Renal pelvis (tissue), 4 donors: ENCODE results near the gene FEN1. TPM values are rescaled to one million over a fixed set of nuclear protein-coding genes. Genes with fewer than 3 reads are reported as not detected.

Experiments used
- DNase-seq: peaks from one replicate; pipeline ENCODE4 v3.0.0-alpha.2; 2013
- polyA plus RNA-seq, 3 donors: library from polyadenylated mRNA; unstranded; fragments of 120-200 nt; gene quantifications; one replicate each; pipeline ENCODE4 v1.2.1, GENCODE V29; 2013; ENCODE audit not compliant: insufficient read length in 3 of 3

The FEN1 gene
- polyA plus RNA-seq, 3 donors = 37.3 to 47.6 (median 38.9) TPM

GRCh38 chr11:61815790-61816735 is 23.4 kb downstream of the FEN1 start:
- DNase-seq = peak; percentile 77

GRCh38 chr11:61816736-61817455 is 24.2 kb downstream of the FEN1 start, which contains the start of gene FADS1:
TSS of gene FADS1 (minus strand) at chr11:61817003. CDS start at chr11:61816929, 74 bp downstream.
- peak; percentile 94 for DNase-seq

GRCh38 chr11:61817471-61818202 is 24.9 kb downstream of the FEN1 start:
- DNase-seq = peak; percentile 38

DNA sequence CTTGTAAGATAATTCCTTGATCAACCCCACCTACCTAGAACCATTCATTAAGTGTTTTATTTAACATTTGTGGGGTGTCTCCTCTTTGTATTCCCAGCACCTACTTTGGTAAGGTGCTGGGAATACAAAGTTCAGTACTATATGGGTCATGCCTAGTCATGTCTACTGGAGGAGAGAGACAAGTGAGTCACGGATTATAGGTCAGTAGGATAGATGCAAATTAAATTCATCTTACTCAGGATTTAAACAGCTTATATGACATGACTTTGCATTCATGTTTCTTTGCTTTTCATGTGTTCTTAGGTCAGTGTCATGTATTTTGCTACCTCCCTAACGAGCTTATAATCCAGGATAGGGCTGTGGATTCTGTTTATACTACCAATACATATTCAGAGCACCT is 27.5 kb downstream of the FEN1 start:
- DNase-seq = no peak

GRCh38 chr11:61826930-61827570 is 34.3 kb downstream of the FEN1 start:
- DNase-seq = no peak

GRCh38 chr11:61827571-61828378 is 35.1 kb downstream of the FEN1 start, which contains the start of gene FADS2:
TSS of gene FADS2 (plus strand) at chr11:61828300. CDS start at chr11:61828391, 91 bp downstream.
- DNase-seq = peak; percentile 93

DNA sequence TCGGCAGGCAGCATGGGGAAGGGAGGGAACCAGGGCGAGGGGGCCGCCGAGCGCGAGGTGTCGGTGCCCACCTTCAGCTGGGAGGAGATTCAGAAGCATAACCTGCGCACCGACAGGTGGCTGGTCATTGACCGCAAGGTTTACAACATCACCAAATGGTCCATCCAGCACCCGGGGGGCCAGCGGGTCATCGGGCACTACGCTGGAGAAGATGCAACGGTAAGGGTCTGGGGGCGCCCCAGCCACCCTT is 35.6 kb downstream of the FEN1 start:
- no peak for DNase-seq

DNA sequence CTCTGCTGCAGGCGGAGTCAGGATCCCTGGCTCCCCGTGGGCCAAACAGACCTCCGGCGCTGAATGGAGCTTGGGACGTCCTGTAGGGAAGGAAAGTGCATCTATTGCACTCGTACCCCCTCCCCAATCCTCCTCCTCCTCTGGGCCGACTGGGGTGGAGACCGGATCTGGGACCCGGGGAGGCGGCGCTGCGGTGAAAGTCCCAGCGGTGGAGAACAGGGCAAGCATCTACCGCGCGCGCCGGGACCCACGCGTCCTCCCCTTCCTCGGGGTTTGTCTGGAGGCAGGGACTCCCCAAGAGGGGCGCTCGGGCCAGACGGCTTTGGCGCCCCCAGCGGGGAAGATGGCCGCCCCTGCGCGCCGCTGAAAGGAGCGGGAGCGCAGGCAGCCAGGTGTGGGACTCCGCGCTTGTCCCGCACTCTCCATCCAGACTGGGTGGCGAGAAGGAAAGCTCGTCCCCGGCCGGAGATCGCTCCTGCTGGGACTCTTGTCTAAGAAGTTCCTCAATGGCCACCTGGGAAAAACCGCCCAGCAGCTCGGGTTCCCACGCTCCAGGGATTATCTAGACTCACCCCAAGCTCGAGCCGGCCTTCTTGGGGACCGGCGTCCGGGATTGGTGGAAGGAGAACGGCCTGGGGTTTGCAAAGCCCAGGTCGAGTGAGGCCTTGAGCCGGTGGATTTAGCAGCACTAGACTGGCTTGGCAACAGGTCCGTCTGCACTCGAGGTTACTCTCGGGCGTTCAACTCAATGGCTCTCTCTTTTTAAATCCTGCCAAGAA is 36.1 kb downstream of the FEN1 start:
- peak; percentile 46 for DNase-seq

- DNase-seq = no peak
Measured at GRCh38 chr11:61829806-61830205, 37.1 kb downstream of the FEN1 start.

DNA sequence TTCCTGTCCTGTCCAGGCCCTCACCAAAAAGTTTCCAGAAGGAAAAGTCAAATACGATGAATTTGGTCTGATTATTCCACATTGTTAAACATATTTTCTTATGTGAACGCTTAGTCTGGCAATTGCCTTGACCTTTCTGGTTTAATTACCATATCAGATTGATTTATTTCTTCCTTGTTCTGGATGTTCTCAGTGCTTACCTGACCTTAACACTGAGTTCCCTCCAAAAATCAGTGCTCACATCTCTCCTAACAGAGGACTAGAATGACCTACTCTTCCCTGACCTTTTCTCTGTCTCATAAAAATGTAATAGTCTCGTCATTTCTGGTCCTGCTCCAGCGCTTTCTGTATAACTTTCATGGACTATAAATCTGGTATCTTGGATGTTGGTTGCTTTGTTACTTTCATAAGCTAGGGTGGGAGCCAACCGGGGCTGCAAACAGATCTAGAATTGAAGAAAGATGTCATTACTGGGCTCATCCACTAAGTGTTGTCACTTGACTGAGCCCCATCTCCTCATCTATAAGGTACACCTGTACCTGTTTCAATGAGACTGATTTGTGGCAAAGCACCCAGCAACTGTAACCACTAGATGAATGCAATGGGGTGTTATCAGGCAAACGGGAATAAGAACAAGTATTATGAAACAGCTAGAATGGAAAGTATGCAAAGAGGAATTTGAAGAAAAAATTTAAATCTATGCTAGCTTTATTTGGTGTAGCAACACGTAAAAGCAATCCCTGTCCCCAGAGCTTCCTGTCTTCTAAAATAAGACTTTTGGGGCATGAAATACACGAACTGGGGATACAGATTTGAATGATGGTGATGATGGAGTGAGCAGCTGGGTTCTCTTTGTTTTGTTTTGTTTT is 37.8 kb downstream of the FEN1 start:
- peak; percentile 19 for DNase-seq

GRCh38 chr11:61832207-61832606 is 39.5 kb downstream of the FEN1 start:
- DNase-seq = no peak

- DNase-seq = no peak
Measured at GRCh38 chr11:61832754-61833153, 40.0 kb downstream of the FEN1 start.

DNA sequence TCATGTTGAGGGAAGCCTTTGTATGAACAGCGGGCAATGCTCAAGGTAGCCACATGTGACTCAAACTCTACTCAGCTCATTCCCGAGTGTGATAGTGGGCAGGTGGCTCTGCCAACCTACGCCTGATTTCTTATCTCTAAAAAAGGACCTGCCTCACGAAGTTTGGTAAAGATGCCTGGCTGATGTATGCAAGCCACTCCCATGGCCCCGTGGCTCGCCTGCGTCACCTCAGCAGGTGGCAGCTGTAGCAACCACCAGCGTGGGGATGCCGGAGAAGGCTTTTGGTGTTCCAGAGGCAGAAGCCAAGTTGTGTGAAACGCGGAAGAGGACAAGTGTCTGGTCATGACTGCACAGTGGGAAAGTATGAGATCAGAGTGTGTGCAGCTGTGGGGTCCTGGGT is 40.8 kb downstream of the FEN1 start:
- DNase-seq = no peak

- no peak for DNase-seq
Measured at GRCh38 chr11:61833926-61834277, 41.2 kb downstream of the FEN1 start.

GRCh38 chr11:61834278-61835048 is 41.8 kb downstream of the FEN1 start:
- peak; percentile 16 for DNase-seq

DNA sequence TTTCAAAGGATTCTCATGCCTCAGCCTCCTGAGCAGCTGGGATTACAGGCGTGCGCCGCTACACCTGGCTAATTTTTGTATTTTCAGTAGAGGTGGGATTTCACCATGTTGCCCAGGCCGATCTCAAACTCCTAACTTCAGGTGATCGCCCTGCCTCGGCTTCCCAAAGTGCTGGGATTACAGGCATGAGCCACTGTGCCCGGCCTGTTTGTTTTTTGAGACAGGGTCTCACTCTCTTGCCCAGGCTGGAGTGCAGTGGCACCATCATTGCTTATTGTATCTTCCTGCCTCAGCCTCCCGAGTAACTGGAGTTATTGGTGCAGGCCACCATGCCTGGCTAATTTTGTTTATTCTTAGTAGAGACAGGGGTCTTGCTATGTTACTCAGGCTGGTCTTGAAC is 43.5 kb downstream of the FEN1 start:
- no peak for DNase-seq

DNA sequence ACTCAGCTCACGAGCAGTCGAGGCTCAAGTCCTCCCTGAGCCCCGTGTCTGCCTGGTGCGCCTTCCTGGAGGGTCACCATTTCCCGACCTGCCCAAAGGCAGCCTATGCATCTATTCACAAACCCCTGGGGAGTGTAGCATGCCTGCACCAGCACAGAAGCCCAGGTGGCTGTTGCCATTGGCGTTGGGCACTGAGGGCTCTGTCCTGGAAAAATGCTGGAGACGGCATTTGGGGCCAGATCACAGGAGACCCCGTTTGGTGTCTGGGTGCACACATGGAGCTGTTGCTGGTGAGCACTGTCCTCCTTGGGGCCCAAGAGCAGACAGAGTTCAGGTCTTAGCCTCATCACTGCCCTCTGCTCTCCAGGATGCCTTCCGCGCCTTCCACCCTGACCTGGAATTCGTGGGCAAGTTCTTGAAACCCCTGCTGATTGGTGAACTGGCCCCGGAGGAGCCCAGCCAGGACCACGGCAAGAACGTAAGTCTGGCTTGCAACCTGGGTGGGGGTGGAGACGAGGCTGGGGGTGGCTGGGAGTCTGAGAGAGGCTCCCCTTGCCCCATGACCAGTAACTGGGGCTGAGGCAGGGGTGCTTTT is 44.8 kb downstream of the FEN1 start:
- DNase-seq = no peak

DNA sequence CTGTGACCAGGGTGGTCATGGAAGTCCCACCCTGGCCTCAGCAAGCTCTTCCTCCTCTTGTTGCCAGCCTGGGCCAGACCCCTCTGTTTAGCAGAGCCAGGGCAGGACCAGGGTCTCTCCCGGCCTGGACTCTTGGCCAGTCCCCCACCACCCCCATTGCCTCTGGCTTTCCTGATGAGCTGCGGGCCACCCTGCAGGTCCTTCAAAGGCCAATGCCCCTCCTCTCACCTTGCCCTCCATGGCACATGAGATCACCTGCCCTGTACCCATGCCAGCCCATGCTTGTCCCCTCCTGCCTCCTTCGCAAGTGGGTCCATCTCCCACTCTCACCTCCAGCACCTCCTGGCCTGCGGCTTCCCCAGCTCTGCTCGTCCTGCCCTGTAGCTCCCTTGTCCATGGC is 45.8 kb downstream of the FEN1 start:
- no peak for DNase-seq
